Smooth muscle cell (in vitro differentiated cells): ENCODE measurements around the gene COL18A1. TPM values are rescaled to one million over a fixed set of nuclear protein-coding genes. Genes with fewer than 3 reads are reported as not detected.

Experiments
- DNase-seq: peaks from one replicate; lab custom pipeline; 2025; ENCODE audit not compliant: unreplicated experiment; lab: John Stamatoyannopoulos, UW
- H2AFZ ChIP-seq: fragments of 200-600 bp; sonication (generic); 2 replicates; pipeline ENCODE4 v1.6.0; 2016; ENCODE audit warnings: antibody characterized with exemption, low read depth, mild to moderate bottlenecking
- H3F3A ChIP-seq: fragments of 200-600 bp; sonication (generic); 2 replicates; pipeline ENCODE4 v1.6.0; 2017; ENCODE audit warnings: antibody characterized with exemption, low read depth
- H3K27ac ChIP-seq: fragments of 200-600 bp; sonication (generic); 2 replicates; pipeline ENCODE4 v1.5.1; 2016; ENCODE audit warnings: low read depth, mild to moderate bottlenecking
- H3K27me3 ChIP-seq: fragments of 200-600 bp; sonication (generic); 2 replicates; pipeline ENCODE4 v1.6.1; 2016; ENCODE audit warnings: low read depth, mild to moderate bottlenecking
- H3K36me3 ChIP-seq: fragments of 200-600 bp; sonication (generic); 2 replicates; pipeline ENCODE4 v1.5.1; 2016; ENCODE audit warnings: low read depth
- H3K4me1 ChIP-seq: fragments of 200-600 bp; sonication (generic); 2 replicates; pipeline ENCODE4 v1.5.1; 2016; ENCODE audit warnings: low read depth
- H3K4me2 ChIP-seq: fragments of 200-600 bp; sonication (generic); 2 replicates; pipeline ENCODE4 v1.6.0; 2016; ENCODE audit warnings: mild to moderate bottlenecking
- H3K4me3 ChIP-seq: fragments of 200-600 bp; sonication (generic); 2 replicates; pipeline ENCODE4 v1.5.1; 2016; ENCODE audit warnings: mild to moderate bottlenecking
- H3K79me2 ChIP-seq: fragments of 200-600 bp; sonication (generic); 2 replicates; pipeline ENCODE4 v1.6.0; 2016; ENCODE audit warnings: low read depth, mild to moderate bottlenecking
- H3K9ac ChIP-seq: fragments of 200-600 bp; sonication (generic); 2 replicates; pipeline ENCODE4 v1.6.0; 2016; ENCODE audit warnings: low read depth
- H3K9me3 ChIP-seq: fragments of 200-600 bp; sonication (generic); replicated peaks from 2 replicates; pipeline ENCODE4 v1.5.1; 2016; ENCODE audit warnings: low read depth
- H4K20me1 ChIP-seq: fragments of 200-600 bp; sonication (generic); 2 replicates; pipeline ENCODE4 v1.6.0; 2016; ENCODE audit warnings: low read depth
- CTCF ChIP-seq: fragments of 200-600 bp; sonication (generic); IDR thresholded peaks from 2 replicates; pipeline ENCODE4 v1.5.1; 2017; ENCODE audit warnings: borderline replicate concordance, mild to moderate bottlenecking, antibody characterized with exemption; ENCODE audit not compliant: insufficient read depth, poor library complexity, severe bottlenecking
- WGBS: methylation state at CpG from one replicate; pipeline ENCODE4 v1.1.7; 2016; ENCODE audit warnings: low lambda C conversion rate; 5-methylcytosine and 5-hydroxymethylcytosine counted together
- polyA plus RNA-seq: library from polyadenylated mRNA; unstranded; fragments of >200 nt; fragmentation: Nextera tagmentation; extraction: Ambion mirVana; gene quantifications from 2 replicates; pipeline ENCODE4 v1.2.1, GENCODE V29; 2016
- total RNA-seq: library from RNA; depleted of rRNA; stranded (reverse); fragments of >200 nt; gene quantifications from 2 replicates; pipeline ENCODE4 v1.2.3, GENCODE V29; 2014

Gene COL18A1
- total and polyA plus RNA-seq, 2 experiments from 2014 or later: 192 to 485 TPM

GRCh38 chr21:45373991-45374816 lies 30.8 kb upstream of the COL18A1 start:
- Histone ChIP-seq H3K9ac (no peak overlapping the region), H3K4me1 (peaks cover 14% of the 10 kb centered on the region), H3K27me3 (no peaks in the 10 kb centered on the region), H3K9me3 (no peaks in the 10 kb centered on the region), H3K4me2 (no peak overlapping the region), H3K79me2 (no peaks in the 10 kb centered on the region), H3F3A (no peaks in the 10 kb centered on the region), H3K4me3 (no peak overlapping the region), H3K27ac (no peak overlapping the region), H3K36me3 (no peaks in the 10 kb centered on the region), H2AFZ (no peak overlapping the region), H4K20me1 (no peaks in the 10 kb centered on the region)
- TF ChIP-seq CTCF: no peak
- WGBS: 91% methylated on average over 14 of the region's 15 CpGs
- no peak for DNase-seq

GRCh38 chr21:45374826-45375455 lies 30.0 kb upstream of the COL18A1 start:
- Histone ChIP-seq H3K9ac (no peak overlapping the region), H3K27ac (no peak overlapping the region), H3K4me2 (no peak overlapping the region), H3K4me1 (peaks cover 19% of the 10 kb centered on the region), H3K9me3 (no peaks in the 10 kb centered on the region), H3K27me3 (no peaks in the 10 kb centered on the region), H3K79me2 (no peaks in the 10 kb centered on the region), H2AFZ (no peak overlapping the region), H4K20me1 (no peaks in the 10 kb centered on the region), H3K36me3 (no peaks in the 10 kb centered on the region), H3K4me3 (no peak overlapping the region), H3F3A (no peaks in the 10 kb centered on the region)
- TF ChIP-seq CTCF: no peak
- no peak for DNase-seq
- 94% methylated on average over 11 of the region's 15 CpGs for WGBS

DNA sequence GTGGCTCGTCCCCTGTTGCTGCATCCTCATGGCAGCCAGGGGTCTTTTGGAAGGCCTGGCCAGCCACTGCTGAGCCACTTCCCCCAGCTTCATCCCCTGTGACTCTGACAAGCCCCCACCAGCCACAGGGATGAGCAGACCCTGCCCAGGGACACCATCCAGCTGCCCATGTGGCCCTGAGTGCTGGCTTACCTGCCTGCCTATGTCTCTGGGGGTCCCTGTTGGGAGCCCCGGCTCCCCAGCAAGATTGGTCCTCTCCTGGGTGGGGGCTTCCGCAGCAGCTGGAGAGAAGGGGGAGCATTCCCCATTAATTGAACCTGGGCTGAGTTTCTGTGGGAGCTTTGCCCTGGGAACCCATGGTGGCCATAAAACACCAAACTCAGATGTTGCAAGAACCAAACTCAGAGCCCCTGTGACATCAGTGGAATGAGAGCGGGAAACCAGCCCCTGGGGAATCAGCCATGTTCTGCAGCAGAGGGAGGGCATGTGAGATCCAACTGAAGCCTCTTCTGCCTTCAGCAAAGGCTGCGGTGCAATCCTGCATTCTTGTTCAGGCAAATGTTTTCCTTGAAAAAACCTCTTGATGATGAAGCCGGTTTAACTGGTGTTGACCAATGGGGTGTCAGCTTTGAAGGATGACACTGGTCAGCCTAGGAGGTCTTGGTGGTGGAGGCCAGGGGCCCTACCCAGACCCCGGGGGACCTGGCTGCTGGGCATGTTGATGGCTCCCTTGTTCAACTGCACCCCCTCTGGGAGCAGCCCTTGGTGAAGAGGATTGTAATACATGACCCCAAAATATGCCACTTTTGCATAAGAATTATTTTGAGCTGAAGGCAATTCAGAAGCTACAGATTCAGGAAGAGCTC lies 28.3 kb upstream of the COL18A1 start:
- peaks cover 19% of the 10 kb centered on the region for H3K4me1 ChIP-seq
- WGBS: 88% methylated on average over 7 of the region's 7 CpGs
- H3K36me3 ChIP-seq: no peaks in the 10 kb centered on the region
- no peak overlapping the region for H3K9ac ChIP-seq
- H2AFZ ChIP-seq: no peak overlapping the region
- H3K4me3 ChIP-seq: no peak overlapping the region
- DNase-seq: no peak
- H3F3A ChIP-seq: no peaks in the 10 kb centered on the region
- H3K4me2 ChIP-seq: no peak overlapping the region
- no peaks in the 10 kb centered on the region for H3K27me3 ChIP-seq
- H3K27ac ChIP-seq: no peak overlapping the region
- no peaks in the 10 kb centered on the region for H3K9me3 ChIP-seq
- no peaks in the 10 kb centered on the region for H4K20me1 ChIP-seq
- no peaks in the 10 kb centered on the region for H3K79me2 ChIP-seq
- no peak for TF ChIP-seq CTCF
